HG02884 (cell line): Measurements from ENCODE around the gene NGF.
"Not testable (repeated sequence)": the region's sequence is repeated elsewhere in the genome, so short reads cannot be mapped to it uniquely, and the experiment has no call there.

Experiments used
- ATAC-seq: cut with Tn5 transposase; IDR thresholded peaks from one replicate; pipeline ENCODE4 v1.9.1; 2021; ENCODE audit warnings: mild to moderate bottlenecking, moderate library complexity; ENCODE audit not compliant: unreplicated experiment

NGF gene

GRCh38 chr1:115337633-115338456 lies at the start of gene NGF:
Gene NGF, minus strand, starts transcription at chr1:115338249. Its CDS starts 51,454 bp downstream, at chr1:115286795.
- no peak for ATAC-seq

- ATAC-seq, result not testable (repeated sequence)
Measured at GRCh38 chr1:115383455-115383854, 45.4 kb upstream of the NGF start.

GRCh38 chr1:115379943-115380342 lies 41.9 kb upstream of the NGF start:
- no peak for ATAC-seq

DNA sequence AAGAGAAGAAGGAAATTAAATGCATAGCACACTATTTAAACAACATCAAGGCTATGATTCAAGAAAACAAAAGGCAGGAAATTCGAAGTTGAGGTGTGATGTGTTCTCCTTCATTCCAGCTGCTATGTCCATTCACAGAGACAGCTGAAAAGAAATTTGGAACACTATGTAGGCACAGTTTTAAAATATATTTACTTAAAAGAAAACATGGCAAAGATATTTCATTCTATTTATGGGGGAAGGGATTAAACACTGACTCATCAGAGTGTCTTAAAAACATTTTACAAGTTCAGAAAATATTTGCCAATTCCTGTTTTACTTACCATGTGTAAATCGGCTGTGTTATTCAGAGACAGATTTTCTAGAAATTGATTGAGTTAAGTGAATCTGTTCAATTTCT lies 39.4 kb upstream of the NGF start:
- ATAC-seq, result no peak

DNA sequence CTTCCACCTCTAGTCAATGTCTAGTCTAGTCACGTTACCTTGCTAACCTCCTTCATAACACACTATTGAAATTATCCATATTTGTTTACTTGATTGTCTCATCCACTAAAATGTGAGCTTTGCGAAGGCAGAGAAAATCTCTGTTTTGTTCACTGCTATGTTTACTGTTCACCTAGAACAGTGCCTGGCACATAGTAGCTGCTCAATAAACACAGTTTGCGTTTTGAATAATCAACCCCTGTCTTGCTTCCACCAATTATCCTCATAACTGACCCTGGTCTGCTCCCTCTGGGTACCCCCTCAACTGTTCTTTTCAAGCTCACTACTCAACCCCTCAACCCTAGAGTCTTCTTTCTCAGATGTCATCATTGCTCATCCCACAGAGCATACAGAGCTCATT lies 36.5 kb upstream of the NGF start:
- no peak for ATAC-seq

DNA sequence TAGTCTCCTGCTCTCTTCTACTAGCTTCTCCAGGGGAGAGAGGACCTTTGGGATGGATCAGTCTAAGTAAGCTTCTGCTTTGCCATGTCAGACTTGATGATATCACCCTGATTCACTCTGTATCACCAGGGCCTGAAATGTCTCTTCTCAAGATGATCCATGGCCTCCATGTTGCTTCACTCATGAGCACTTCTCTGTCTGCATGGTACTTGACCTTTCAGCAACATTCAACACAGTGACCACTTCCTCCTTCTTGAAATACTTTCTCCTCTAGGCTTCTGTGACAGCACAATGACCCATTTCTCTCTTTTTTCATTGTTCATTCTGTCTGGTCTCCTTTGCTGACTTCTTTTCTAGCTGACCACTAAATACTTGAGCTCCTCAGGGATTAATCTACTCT lies 35.3 kb upstream of the NGF start:
- no peak for ATAC-seq

DNA sequence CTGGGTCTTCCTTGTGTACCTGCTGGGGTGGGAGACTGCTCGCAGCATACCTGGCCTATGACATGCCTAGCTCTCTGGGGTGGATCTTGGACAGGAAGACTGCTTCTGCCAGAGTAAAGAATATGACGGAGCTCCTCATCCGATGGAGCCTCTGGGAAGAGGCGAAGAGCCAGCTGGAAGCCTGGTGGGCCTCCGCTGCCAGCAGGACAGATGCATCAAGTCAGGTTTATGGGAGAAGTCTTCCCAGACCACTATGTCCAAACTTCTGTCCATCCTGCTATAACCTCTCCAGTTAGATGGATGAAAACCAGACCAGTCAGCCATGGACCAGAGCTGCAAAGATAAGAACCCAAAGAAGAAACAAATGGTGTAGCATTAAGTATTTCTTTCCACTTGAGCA lies 27.7 kb upstream of the NGF start:
- ATAC-seq, result no peak

GRCh38 chr1:115364780-115365155 lies 26.7 kb upstream of the NGF start:
- ATAC-seq, result no peak

GRCh38 chr1:115364046-115364779 lies 26.2 kb upstream of the NGF start:
- no peak for ATAC-seq

- ATAC-seq, result no peak
Measured at GRCh38 chr1:115363171-115363570, 25.1 kb upstream of the NGF start.

DNA sequence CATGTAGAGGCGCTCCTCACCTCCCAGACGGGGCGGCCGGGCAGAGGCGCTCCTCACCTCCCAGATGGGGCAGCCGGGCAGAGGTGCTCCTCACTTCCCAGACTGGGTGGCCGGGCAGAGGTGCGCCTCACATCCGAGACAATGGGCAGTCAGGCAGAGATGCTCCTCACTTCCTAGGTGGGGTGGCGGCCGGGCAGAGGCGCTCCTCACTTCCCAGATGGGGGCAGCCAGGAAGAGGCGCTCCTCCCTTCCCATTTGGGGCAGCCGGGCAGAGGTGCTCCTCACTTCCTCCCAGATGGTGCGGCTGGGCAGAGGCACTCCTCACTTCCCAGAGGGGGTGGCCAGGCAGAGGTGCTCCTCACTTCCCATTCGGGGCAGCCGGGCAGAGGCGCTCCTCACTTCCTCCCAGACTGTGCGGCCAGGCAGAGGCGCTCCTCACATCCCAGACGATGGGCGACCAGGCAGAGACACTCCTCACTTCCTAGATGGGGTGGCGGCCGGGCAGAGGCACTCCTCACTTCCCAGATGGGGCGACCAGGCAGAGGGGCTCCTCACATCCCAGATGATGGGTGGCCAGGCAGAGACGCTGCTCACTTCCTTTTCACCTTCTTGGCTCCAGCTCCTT lies 22.6 kb upstream of the NGF start:
- ATAC-seq, result not testable (repeated sequence)

DNA sequence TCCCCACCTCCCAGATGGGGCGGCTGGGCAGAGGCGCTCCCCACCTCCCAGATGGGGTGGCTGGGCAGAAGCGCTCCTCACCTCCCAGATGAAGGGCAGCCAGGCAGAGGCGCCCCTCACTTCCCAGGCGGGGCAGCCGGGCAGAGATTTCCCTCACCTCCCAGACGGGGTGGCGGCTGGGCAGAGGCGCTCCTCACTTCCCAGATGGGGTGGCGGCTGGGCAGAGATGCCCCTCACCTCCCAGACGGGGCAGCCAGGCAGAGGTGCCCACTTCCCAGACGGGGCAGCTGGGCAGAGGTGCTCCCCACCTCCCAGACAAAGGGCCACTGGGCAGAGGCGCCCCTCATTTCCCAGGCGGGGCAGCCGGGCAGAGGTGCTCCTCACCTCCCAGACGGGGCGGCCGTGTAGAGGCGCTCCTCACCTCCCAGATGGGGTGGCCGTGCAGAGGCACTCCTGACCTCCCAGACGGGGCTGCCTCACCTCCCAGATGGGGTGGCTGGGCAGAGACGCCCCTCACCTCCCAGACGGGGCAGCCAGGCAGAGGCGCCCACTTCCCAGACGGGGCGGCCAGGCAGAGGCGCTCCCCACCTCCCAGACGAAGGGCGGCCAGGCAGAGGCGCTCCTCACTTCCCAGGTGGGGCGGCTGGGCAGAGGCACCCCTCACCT lies 21.9 kb upstream of the NGF start:
- ATAC-seq, result not testable (repeated sequence)

GRCh38 chr1:115356356-115356755 lies 18.3 kb upstream of the NGF start:
- ATAC-seq, result no peak

- ATAC-seq, result no peak
Measured at GRCh38 chr1:115355069-115355468, 17.0 kb upstream of the NGF start.

- no peak for ATAC-seq
Measured at GRCh38 chr1:115351143-115351542, 13.1 kb upstream of the NGF start.

DNA sequence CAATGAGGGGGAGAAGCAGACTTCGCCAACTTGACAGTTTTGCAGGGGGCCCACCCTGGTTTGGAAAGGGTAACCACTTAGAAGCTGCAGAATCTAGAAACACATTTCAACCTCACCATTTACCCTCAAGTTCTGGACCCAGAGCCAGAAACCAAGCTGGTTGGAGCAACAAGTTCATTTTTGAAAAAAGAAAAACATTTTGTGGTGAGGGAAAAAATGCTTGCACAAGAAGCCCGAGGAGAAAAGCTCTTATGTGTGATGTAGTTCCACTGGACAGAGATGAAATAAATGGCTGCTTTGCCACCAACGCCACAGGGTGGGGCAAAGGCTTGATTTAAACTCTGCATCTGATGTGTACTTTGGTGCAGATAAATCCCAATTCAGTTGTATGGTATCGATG lies 10.6 kb upstream of the NGF start:
- no peak for ATAC-seq

DNA sequence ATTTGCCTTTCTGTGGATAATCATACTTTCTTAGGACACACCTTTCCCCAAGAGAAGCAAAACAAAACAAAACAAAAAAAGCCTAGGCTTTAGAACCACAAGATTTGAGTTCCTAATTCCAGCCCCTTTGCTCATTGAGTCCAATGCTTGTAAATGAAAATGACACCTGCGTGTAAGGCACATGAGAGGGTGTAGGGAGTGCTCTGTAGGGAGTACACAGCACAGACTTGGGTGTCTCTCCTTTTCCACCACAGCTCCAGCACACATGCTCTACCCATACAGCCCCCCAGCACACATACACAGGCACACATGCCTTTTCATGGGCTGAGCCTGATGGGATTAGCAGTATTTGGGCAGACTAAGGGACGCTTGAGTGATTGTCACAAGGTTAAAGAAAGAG lies 9.2 kb upstream of the NGF start:
- no peak for ATAC-seq

- ATAC-seq, result no peak
Measured at GRCh38 chr1:115343200-115343737, 5.2 kb upstream of the NGF start.

DNA sequence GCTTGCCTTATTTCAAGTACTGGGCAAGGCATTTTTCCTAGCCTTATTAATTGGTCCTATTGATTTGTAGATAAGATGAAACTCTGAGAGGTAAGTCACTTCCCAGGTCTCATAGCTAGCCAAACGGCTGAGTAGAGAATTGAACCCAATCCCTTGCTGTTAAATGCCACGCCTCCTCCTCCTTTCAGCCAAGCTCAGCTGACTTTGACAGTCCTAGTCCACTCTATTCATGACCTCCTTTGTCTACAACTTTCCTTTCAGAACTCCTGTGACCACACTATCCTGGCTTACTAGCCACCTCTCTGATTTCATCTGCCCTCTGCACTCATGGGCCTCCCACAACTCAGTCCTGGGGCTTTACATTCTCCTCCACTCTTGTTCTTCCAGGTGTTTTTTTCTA lies 3.9 kb upstream of the NGF start:
- ATAC-seq, result no peak

DNA sequence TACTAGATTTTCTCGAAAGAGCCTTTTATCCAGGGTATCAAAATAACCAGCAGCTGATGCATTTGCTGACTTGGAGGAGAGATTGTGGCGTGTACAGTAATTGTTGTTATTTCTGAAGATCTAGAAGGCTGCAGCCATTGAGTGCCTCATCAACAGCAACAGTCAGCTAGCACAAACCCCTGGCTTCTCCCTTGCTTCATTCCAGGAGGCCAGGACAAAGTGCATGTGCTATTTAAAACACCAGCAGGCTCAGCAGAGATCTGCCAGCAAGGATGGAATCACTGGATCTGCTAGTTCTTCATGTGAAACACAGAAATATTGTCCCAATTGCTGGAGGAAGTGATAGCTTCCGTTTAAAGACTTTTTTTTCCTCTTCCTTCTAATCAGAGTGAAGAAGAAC lies 2.8 kb upstream of the NGF start:
- ATAC-seq, result no peak

GRCh38 chr1:115338457-115338820 lies 390 bp upstream of the NGF start:
- no peak for ATAC-seq
